Measurements from ENCODE around the gene JUN.

DNA sequence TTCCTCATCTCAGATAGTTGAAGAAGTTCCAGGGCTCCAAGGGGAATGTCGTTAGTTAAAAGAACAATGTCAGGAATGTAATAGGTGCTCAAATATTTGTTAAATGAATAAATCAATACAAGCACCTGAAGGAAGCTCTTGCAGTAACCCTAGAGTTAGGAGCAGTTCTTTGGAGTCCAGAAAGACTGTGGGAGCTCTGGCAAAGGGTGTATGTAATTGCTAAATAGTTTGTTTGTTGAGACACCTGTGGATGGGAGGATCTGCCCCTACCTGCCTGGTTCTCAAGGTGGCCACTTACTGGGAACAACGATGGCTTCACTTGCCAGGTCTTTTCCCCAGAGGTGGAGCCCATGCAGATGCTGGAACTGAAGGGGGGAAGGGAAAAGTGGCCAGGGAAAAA, 27.5 kb upstream of the JUN start:
- TF ChIP-seq, protein P1, sequence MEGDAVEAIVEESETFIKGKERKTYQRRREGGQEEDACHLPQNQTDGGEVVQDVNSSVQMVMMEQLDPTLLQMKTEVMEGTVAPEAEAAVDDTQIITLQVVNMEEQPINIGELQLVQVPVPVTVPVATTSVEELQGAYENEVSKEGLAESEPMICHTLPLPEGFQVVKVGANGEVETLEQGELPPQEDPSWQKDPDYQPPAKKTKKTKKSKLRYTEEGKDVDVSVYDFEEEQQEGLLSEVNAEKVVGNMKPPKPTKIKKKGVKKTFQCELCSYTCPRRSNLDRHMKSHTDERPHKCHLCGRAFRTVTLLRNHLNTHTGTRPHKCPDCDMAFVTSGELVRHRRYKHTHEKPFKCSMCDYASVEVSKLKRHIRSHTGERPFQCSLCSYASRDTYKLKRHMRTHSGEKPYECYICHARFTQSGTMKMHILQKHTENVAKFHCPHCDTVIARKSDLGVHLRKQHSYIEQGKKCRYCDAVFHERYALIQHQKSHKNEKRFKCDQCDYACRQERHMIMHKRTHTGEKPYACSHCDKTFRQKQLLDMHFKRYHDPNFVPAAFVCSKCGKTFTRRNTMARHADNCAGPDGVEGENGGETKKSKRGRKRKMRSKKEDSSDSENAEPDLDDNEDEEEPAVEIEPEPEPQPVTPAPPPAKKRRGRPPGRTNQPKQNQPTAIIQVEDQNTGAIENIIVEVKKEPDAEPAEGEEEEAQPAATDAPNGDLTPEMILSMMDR (IDR thresholded peaks at IDR 0.05) = no peak
- no peak for TF ChIP-seq EP300 (IDR thresholded peaks at IDR 0.05)
